COLO668 (cell line): ENCODE results near the gene SLC8A2.
"Not testable (repeated sequence)": the region's sequence is repeated elsewhere in the genome, so short reads cannot be mapped to it uniquely, and the experiment has no call there.

Experiments used
- DNase-seq: peaks from one replicate; lab custom pipeline; 2025; ENCODE audit not compliant: unreplicated experiment; lab: John Stamatoyannopoulos, UW

Gene SLC8A2

GRCh38 chr19:47415953-47416642, 55.6 kb downstream of the SLC8A2 start:
- no peak for DNase-seq

- DNase-seq = peak; percentile 34
Observed at GRCh38 chr19:47414469-47414868, 57.2 kb downstream of the SLC8A2 start.

- no peak for DNase-seq
Observed at GRCh38 chr19:47413941-47414340, 57.8 kb downstream of the SLC8A2 start.

- DNase-seq = not testable (repeated sequence)
Observed at GRCh38 chr19:47411696-47412095, 60.0 kb downstream of the SLC8A2 start.

- no peak for DNase-seq
Observed at GRCh38 chr19:47411101-47411500, 60.6 kb downstream of the SLC8A2 start.

GRCh38 chr19:47408156-47408938, 63.3 kb downstream of the SLC8A2 start:
- no peak for DNase-seq

- DNase-seq = no peak
Observed at GRCh38 chr19:47407417-47407774, 64.3 kb downstream of the SLC8A2 start.

GRCh38 chr19:47406711-47407416, 64.8 kb downstream of the SLC8A2 start:
- no peak for DNase-seq

GRCh38 chr19:47405854-47406417, 65.8 kb downstream of the SLC8A2 start:
- DNase-seq = no peak

- no peak for DNase-seq
Observed at GRCh38 chr19:47405197-47405550, 66.5 kb downstream of the SLC8A2 start.

- DNase-seq = no peak
Observed at GRCh38 chr19:47404334-47405196, 67.1 kb downstream of the SLC8A2 start.

- DNase-seq = no peak
Observed at GRCh38 chr19:47402504-47402903, 69.2 kb downstream of the SLC8A2 start.

GRCh38 chr19:47398707-47399597, 72.7 kb downstream of the SLC8A2 start:
- no peak for DNase-seq

- peak; percentile 71 for DNase-seq
Observed at GRCh38 chr19:47391510-47392223, 80.0 kb downstream of the SLC8A2 start.

GRCh38 chr19:47390533-47391488, 80.9 kb downstream of the SLC8A2 start:
- no peak for DNase-seq

- DNase-seq = no peak
Observed at GRCh38 chr19:47389150-47389556, 82.5 kb downstream of the SLC8A2 start.

GRCh38 chr19:47388721-47389120, 83.0 kb downstream of the SLC8A2 start:
- not testable (repeated sequence) for DNase-seq

- not testable (repeated sequence) for DNase-seq
Observed at GRCh38 chr19:47387623-47388022, 84.1 kb downstream of the SLC8A2 start.
